K562 (cell line): ENCODE data around the gene ZBTB46. TPM values are rescaled to one million over a fixed set of nuclear protein-coding genes. Genes with fewer than 3 reads are reported as not detected.

Experiments used
- ARID3A ChIP-seq: IDR thresholded peaks from 2 replicates; pipeline ENCODE4 v1.6.1; 2012; ENCODE audit warnings: low read depth, low read length, improper control_type of control experiment, borderline replicate concordance
- E4F1 ChIP-seq: fragments of 250-450 bp; sonication (Bioruptor Pico); IDR thresholded peaks from 2 replicates; pipeline ENCODE4 v1.5.0; 2021; ENCODE audit warnings: mild to moderate bottlenecking, borderline replicate concordance
- ERF ChIP-seq: fragments of 450-650 bp; formaldehyde crosslinking; IDR thresholded peaks from 2 replicates; pipeline ENCODE4 v1.4.0; 2020; ENCODE audit warnings: mild to moderate bottlenecking, mixed read lengths
- HNRNPH1 ChIP-seq: fragments of 200-400 bp; formaldehyde crosslinking; optimal IDR thresholded peaks from 2 replicates; pipeline ENCODE3; 2017; ENCODE audit warnings: low read depth, mild to moderate bottlenecking, low read length, moderate library complexity
- KDM5B ChIP-seq: fragments of 200-600 bp; sonication (generic); IDR thresholded peaks from 2 replicates; pipeline ENCODE4 v1.6.1; 2012; ENCODE audit warnings: low read depth, mild to moderate bottlenecking, moderate library complexity, low read length, control low read depth, inconsistent platforms; ENCODE audit not compliant: insufficient replicate concordance
- KLF13 ChIP-seq: fragments of 450-650 bp; IDR thresholded peaks from 2 replicates; pipeline ENCODE4 v1.6.1; 2016; ENCODE audit warnings: missing genetic modification characterization, low read depth, mild to moderate bottlenecking, missing compliant biosample characterization, moderate library complexity, borderline replicate concordance
- L3MBTL2 ChIP-seq: fragments of 450-650 bp; IDR thresholded peaks from 2 replicates; pipeline ENCODE4 v1.6.1; 2016; ENCODE audit warnings: mild to moderate bottlenecking, moderate library complexity
- NRF1 ChIP-seq, 2 experiments: fragments of 450-650 bp; IDR thresholded peaks in 1 of 2; conservative IDR thresholded peaks in 1 of 2; 2 replicates each; pipeline ENCODE4 v1.6.1; 2014; ENCODE audit warnings: mild to moderate bottlenecking in 2 of 2
- PREB ChIP-seq: sonication (generic); formaldehyde crosslinking; IDR thresholded peaks from 2 replicates; pipeline ENCODE4 v1.8.1; 2023; ENCODE audit warnings: mild to moderate bottlenecking, missing genetic modification reagents
- TSHZ1 ChIP-seq: fragments of 250-450 bp; sonication (Bioruptor Pico); IDR thresholded peaks from 2 replicates; pipeline ENCODE4 v1.4.0; 2020; ENCODE audit warnings: mild to moderate bottlenecking, moderate library complexity
- ZBTB9 ChIP-seq: fragments of 450-650 bp; formaldehyde crosslinking; IDR thresholded peaks from 2 replicates; pipeline ENCODE4 v1.4.0; 2020; ENCODE audit warnings: mild to moderate bottlenecking, moderate library complexity
- ZNF41 ChIP-seq: fragments of 250-450 bp; sonication (Bioruptor Pico); conservative IDR thresholded peaks from 2 replicates; pipeline ENCODE4 v1.4.0; 2020; ENCODE audit warnings: mild to moderate bottlenecking
- polyA plus RNA-seq, 8 experiments: library from polyadenylated mRNA; depleted of rRNA in 4 of 8; stranded (reverse) in 5 of 8; unstranded in 3 of 8; fragments of >200 nt; fragmentation: Nextera tagmentation in 2 of 8; fragmentation: Illumina TruSeq in 1 of 8; extraction: Ambion mirVana in 2 of 8; extraction: Trizol in 1 of 8; gene quantifications; 2 replicates each; pipeline versions ENCODE4 v1.2.1 to v1.2.3, GENCODE V29; 2011 to 2014; ENCODE audit warnings: inconsistent platforms in 1 of 8, missing spikeins in 1 of 8
- total RNA-seq, 7 experiments: library from RNA; depleted of rRNA in 6 of 7; stranded (reverse); fragments of >200 nt in 6 of 7; fragmentation: Illumina TruSeq in 2 of 7; extraction: Trizol in 2 of 7; gene quantifications; 2 replicates each; pipeline versions ENCODE4 v1.2.1 to v1.2.3, GENCODE V29; 2011 to 2021; ENCODE audit warnings: low replicate concordance in 1 of 7

ZBTB46 gene
- total and polyA plus RNA-seq, 9 of the 15 experiments (the other 6 are each of a cell fraction or from before 2014, with no cell fraction given), result 0.29 to 4.1 (median 1.1) TPM

- no peak for TF ChIP-seq KLF13 (tag)
- no peak for TF ChIP-seq PREB (CRISPR knock-in tag)
- TF ChIP-seq TSHZ1 (CRISPR knock-in tag), result no peak
- no peak for TF ChIP-seq ZNF41 (CRISPR knock-in tag)
- TF ChIP-seq ERF (CRISPR knock-in tag), result no peak
- TF ChIP-seq ZBTB9 (CRISPR knock-in tag), result peak; percentile 52; the same call in 1 of the 2 replicates
- TF ChIP-seq L3MBTL2, result peak; percentile 97
- TF ChIP-seq NRF1 (conservative IDR thresholded peaks at IDR 0.05 in 1 of 2, IDR thresholded peaks at IDR 0.05 in 1 of 2), result no peak; a peak in 2 of 4 replicates
- TF ChIP-seq E4F1, result no peak
- no peak for TF ChIP-seq ARID3A
- no peak for TF ChIP-seq HNRNPH1
- peak; percentile 95 for TF ChIP-seq KDM5B
Observed at GRCh38 chr20:63864978-63865640, 34.0 kb upstream of the ZBTB46 start, which contains the start of gene TPD52L2 (continued).
